Measurements from ENCODE around the gene GDNF.

GDNF gene

GRCh38 chr5:37792975-37793631, 46.7 kb downstream of the GDNF start:
- ChIA-PET CTCF (no interaction called here), POLR2A (no interaction called here)
- Histone ChIP-seq H3K4me3 (ENCODE audit: low read depth, low read length) (no peak overlapping the region), H3K36me3 (ENCODE audit: control insufficient read depth in 2 of 2, insufficient read depth in 1 of 2, low read length in 2 of 2) (no peaks in the 10 kb centered on the region), H3K9me3 (ENCODE audit: control insufficient read depth, insufficient read depth, low read depth, low read length) (no peaks in the 10 kb centered on the region), H3K27ac (ENCODE audit: extremely low read depth, low read depth, low read length) (no peak overlapping the region), H3K4me1 (ENCODE audit: control insufficient read depth, insufficient read depth, low read length) (no peaks in the 10 kb centered on the region)
- TF ChIP-seq ZNF157 (tag by site-specific recombination; IDR thresholded peaks at IDR 0.05) (no peak), ZBTB11 (tag by site-specific recombination; conservative IDR thresholded peaks at IDR 0.05; ENCODE audit: low read depth) (no peak), ZNF692 (tag by site-specific recombination; IDR thresholded peaks at IDR 0.05) (0 out of 2 replicates have a peak, but pooled peaks have one; percentile 20), ZNF600 (tag by site-specific recombination; IDR thresholded peaks at IDR 0.05) (no peak), ZNF791 (tag by site-specific recombination; IDR thresholded peaks at IDR 0.05) (no peak), ZNF140 (tag by site-specific recombination; IDR thresholded peaks at IDR 0.05) (no peak), ZBTB10 (tag by site-specific recombination; IDR thresholded peaks at IDR 0.05) (no peak), ZNF514 (tag by site-specific recombination; IDR thresholded peaks at IDR 0.05) (no peak), ZNF529 (tag by site-specific recombination; IDR thresholded peaks at IDR 0.05; ENCODE audit: insufficient replicate concordance) (no peak), ZNF354C (tag by site-specific recombination; IDR thresholded peaks at IDR 0.05; ENCODE audit: borderline replicate concordance, low read depth) (no peak), ZNF10 (tag by site-specific recombination; IDR thresholded peaks at IDR 0.05) (0 out of 2 replicates have a peak, but pooled peaks have one; percentile 11)

- ChIA-PET POLR2A (no interaction called here), CTCF (interaction anchor here (0.8 kb wide), 1 partner anchor 17 kb away, joined by 3 read pairs; no protein-coding TSS in a partner anchor)
- Histone ChIP-seq H3K27ac (ENCODE audit: extremely low read depth, low read depth, low read length) (no peak overlapping the region), H3K36me3 (ENCODE audit: control insufficient read depth in 2 of 2, insufficient read depth in 1 of 2, low read length in 2 of 2) (no peaks in the 10 kb centered on the region), H3K9me3 (ENCODE audit: control insufficient read depth, insufficient read depth, low read depth, low read length) (no peaks in the 10 kb centered on the region), H3K4me1 (ENCODE audit: control insufficient read depth, insufficient read depth, low read length) (no peaks in the 10 kb centered on the region), H3K4me3 (ENCODE audit: low read depth, low read length) (no peak overlapping the region)
- TF ChIP-seq PATZ1 (tag by site-specific recombination; IDR thresholded peaks at IDR 0.05) (no peak), ZNF280D (tag by site-specific recombination; IDR thresholded peaks at IDR 0.05) (no peak), ZNF785 (tag by site-specific recombination; IDR thresholded peaks at IDR 0.05) (no peak), ZSCAN18 (tag by site-specific recombination; IDR thresholded peaks at IDR 0.05) (no peak), ZNF555 (tag by site-specific recombination; conservative IDR thresholded peaks at IDR 0.05) (no peak), ZNF426 (tag by site-specific recombination; IDR thresholded peaks at IDR 0.05) (no peak), ZNF677 (tag by site-specific recombination; IDR thresholded peaks at IDR 0.05) (no peak), ZNF274 (IDR thresholded peaks at IDR 0.05; ENCODE audit: low read length) (no peak), ZNF274 (tag by site-specific recombination; IDR thresholded peaks at IDR 0.05; ENCODE audit: borderline replicate concordance) (no peak)
Measured at GRCh38 chr5:37791321-37791720, 48.5 kb downstream of the GDNF start.

Data from HEK293 (cell line).